HG03045 (cell line): ENCODE results near the gene SLC30A3.

Experiments used
- ATAC-seq: cut with Tn5 transposase; IDR thresholded peaks from one replicate; pipeline ENCODE4 v1.9.1; 2021; ENCODE audit warnings: mild to moderate bottlenecking, moderate library complexity; ENCODE audit not compliant: unreplicated experiment

SLC30A3 gene

DNA sequence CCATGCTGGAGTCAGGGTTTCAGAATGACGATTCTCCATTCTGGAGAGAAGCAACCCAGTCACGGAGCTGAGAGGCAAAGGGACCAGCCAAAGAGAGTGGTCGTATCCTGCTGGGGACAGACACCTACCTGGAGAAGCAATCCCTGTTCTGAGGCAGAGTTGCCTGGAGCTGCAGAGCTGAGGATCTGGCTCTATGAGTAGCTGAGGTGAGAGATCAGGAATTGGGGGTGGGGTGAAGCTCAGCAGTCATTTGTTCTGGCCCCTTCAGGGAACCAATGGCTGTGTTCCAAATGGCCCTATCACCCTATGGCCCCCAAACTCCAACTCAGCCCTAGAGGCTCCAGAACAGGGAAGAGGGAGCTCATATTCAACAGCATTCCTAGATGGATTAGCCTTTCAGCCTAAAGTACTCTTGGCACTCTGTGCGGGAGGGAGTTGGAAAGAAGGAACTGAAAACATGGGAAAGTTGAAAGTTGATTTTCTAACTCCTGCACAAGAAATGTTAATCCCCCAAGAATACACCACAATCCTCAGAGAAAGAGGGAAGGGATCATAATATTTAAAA lies 54.3 kb downstream of the SLC30A3 start:
- no peak for ATAC-seq

DNA sequence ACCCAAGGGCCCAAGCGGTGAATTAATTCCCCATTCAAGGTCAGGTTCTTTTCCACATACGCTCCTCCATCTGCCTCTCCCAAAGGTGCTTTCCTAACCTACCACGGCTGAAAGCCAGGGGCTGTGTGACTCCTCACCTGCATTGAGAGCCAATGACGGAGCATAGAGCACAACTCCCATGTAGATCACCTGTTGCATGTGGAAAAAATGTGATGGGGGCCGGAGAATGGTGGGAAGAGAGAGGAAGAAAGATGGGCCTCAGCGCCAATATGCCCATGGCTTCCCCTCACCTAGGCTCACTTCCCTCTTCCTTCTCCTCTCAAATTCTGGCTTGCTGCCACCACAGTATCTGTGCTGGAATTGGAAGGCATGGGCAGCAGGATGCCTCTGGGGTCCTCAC lies 56.5 kb downstream of the SLC30A3 start:
- no peak for ATAC-seq

DNA sequence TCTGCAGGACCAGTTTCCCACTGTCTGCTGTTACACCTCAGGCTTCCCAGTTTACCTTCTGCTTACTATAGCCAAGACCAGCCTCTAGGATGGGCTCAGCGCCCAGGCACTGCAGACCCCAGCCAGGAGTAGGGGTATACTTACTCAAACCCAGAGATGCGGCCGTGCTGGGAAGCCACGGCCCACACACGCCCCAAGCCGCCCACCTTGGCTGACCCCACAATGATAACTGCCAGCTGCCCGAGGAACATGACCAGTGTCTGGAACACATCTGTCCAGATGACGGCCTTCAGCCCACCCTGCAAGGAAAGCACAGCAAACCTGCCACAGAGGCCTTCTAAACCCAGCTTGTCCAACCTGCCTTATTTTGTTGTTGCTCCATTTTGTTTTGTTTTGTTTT lies 57.6 kb downstream of the SLC30A3 start:
- ATAC-seq: no peak

DNA sequence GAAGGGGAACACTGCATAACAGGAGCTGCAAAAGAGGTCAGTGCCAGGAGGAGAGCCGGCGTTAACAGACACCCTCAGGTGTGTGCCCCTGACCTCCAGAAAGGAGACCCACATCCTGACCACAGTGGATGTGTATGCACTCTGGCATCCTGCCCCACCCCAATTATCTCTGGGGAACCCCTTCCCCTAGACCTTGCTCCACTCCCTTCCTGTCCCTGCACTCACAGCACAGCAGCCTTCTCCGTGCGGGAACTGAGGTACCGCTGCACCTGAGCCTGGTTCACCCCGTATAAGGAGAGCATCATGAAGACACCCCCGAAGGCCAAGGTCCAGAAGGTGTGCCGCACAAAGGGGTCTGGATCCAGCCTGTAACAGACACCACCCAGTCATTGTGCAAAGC lies 58.3 kb downstream of the SLC30A3 start:
- ATAC-seq: no peak

DNA sequence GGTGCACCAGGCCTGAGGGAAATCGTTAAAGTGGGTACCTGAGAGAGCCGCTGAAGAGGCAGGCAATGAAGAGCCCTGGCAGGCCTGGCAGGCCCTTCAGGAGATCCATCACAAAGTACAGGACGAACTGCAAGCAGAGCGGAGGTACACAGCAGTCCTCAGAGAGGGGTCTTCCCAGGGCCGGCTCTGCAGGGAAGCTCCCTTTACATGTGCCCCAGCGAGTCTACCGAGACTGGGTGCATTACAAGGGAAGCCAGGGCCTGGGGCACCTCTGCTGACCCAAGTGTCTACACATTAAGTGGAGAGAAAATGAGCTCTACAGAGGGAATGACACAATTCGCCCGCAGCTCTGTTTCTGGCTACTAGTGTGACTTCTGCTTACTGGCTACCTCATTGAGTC lies 59.1 kb downstream of the SLC30A3 start:
- ATAC-seq: no peak
